GM18508 (cell line): ENCODE measurements around the gene RXFP4.

Experiments
- ATAC-seq: cut with Tn5 transposase; IDR thresholded peaks from one replicate; pipeline ENCODE4 v1.9.1; 2021; ENCODE audit warnings: moderate number of reproducible peaks; ENCODE audit not compliant: insufficient read depth, unreplicated experiment

Gene RXFP4

GRCh38 chr1:155954645-155955044 is 13.2 kb downstream of the RXFP4 start:
- no peak for ATAC-seq

GRCh38 chr1:155957411-155957915 is 16.0 kb downstream of the RXFP4 start:
- no peak for ATAC-seq

- ATAC-seq, result no peak
Measured at GRCh38 chr1:155960081-155960745, 18.8 kb downstream of the RXFP4 start.

- no peak for ATAC-seq
Measured at GRCh38 chr1:155961937-155962336, 20.5 kb downstream of the RXFP4 start.

- no peak for ATAC-seq
Measured at GRCh38 chr1:155962599-155963211, 21.3 kb downstream of the RXFP4 start.

- no peak for ATAC-seq
Measured at GRCh38 chr1:155964193-155964592, 22.8 kb downstream of the RXFP4 start.

- no peak for ATAC-seq
Measured at GRCh38 chr1:155966135-155966534, 24.7 kb downstream of the RXFP4 start.

- no peak for ATAC-seq
Measured at GRCh38 chr1:155966750-155967149, 25.3 kb downstream of the RXFP4 start.

- ATAC-seq, result no peak
Measured at GRCh38 chr1:155967341-155968050, 26.1 kb downstream of the RXFP4 start.

GRCh38 chr1:155968051-155968400 is 26.6 kb downstream of the RXFP4 start:
- ATAC-seq, result no peak

GRCh38 chr1:155968670-155969069 is 27.2 kb downstream of the RXFP4 start:
- ATAC-seq, result no peak

- ATAC-seq, result no peak
Measured at GRCh38 chr1:155969377-155969791, 27.9 kb downstream of the RXFP4 start.

GRCh38 chr1:155970531-155971167 is 29.2 kb downstream of the RXFP4 start:
- ATAC-seq, result no peak

- no peak for ATAC-seq
Measured at GRCh38 chr1:155971910-155972809, 30.7 kb downstream of the RXFP4 start.

- ATAC-seq, result no peak
Measured at GRCh38 chr1:155973723-155974122, 32.3 kb downstream of the RXFP4 start.

- no peak for ATAC-seq
Measured at GRCh38 chr1:155974208-155975115, 33.0 kb downstream of the RXFP4 start.

GRCh38 chr1:155975375-155976061 is 34.1 kb downstream of the RXFP4 start:
- no peak for ATAC-seq
